ENCODE measurements around the gene RELN. TPM values are rescaled to one million over a fixed set of nuclear protein-coding genes. Genes with fewer than 3 reads are reported as not detected.

Gene RELN
- total RNA-seq, 1 donor from 2014 or later = not detected

GRCh38 chr7:103695521-103695920 is 293.9 kb downstream of the RELN start:
- no peak for DNase-seq
- Mint-ChIP-seq H3K36me3 (ENCODE audit: low read depth) (no peaks in the 10 kb centered on the region), H3K9me3 (no peaks in the 10 kb centered on the region), H3K27ac (no peak overlapping the region), H3K27me3 (no peaks in the 10 kb centered on the region), H3K4me3 (no peak overlapping the region), H3K4me1 (no peaks in the 10 kb centered on the region)
- no peak for TF ChIP-seq CTCF (IDR thresholded peaks at IDR 0.05)
- no peak for ATAC-seq (ENCODE audit: low read depth)
- CTCF ChIA-PET = no interaction called here
- POLR2A ChIA-PET = no interaction called here
- intact Hi-C loops (cut with micrococcal nuclease) = no loop called here

- DNase-seq (no peak), ATAC-seq (ENCODE audit: low read depth) (no peak)
- H3K4me1 Mint-ChIP-seq = no peaks in the 10 kb centered on the region
- no peak overlapping the region for H3K27ac Mint-ChIP-seq
- H3K4me3 Mint-ChIP-seq = no peak overlapping the region
- peaks cover 3% of the 10 kb centered on the region for H3K27me3 Mint-ChIP-seq
- POLR2A ChIA-PET = no interaction called here
- CTCF ChIA-PET = no interaction called here
- intact Hi-C loops (cut with micrococcal nuclease) = no loop called here
- no peak for TF ChIP-seq CTCF (IDR thresholded peaks at IDR 0.05)
- H3K36me3 Mint-ChIP-seq (ENCODE audit: low read depth) = no peaks in the 10 kb centered on the region
- no peaks in the 10 kb centered on the region for H3K9me3 Mint-ChIP-seq
Measured at GRCh38 chr7:103694304-103694703, 295.2 kb downstream of the RELN start.

- DNase-seq (no peak), ATAC-seq (ENCODE audit: low read depth) (no peak)
- intact Hi-C loops (cut with micrococcal nuclease) = no loop called here
- TF ChIP-seq CTCF (IDR thresholded peaks at IDR 0.05) = no peak
- ChIA-PET CTCF (no interaction called here), POLR2A (no interaction called here)
- no peaks in the 10 kb centered on the region for H3K36me3 Mint-ChIP-seq (ENCODE audit: low read depth)
- peaks cover 3% of the 10 kb centered on the region for H3K27me3 Mint-ChIP-seq
- no peak overlapping the region for H3K27ac Mint-ChIP-seq
- H3K4me1 Mint-ChIP-seq = no peaks in the 10 kb centered on the region
- H3K4me3 Mint-ChIP-seq = no peak overlapping the region
- no peaks in the 10 kb centered on the region for H3K9me3 Mint-ChIP-seq
Measured at GRCh38 chr7:103691291-103691690, 298.2 kb downstream of the RELN start.

- no peak overlapping the region for H3K4me3 Mint-ChIP-seq
- no peaks in the 10 kb centered on the region for H3K36me3 Mint-ChIP-seq (ENCODE audit: low read depth)
- CTCF ChIA-PET = no interaction called here
- no peak for TF ChIP-seq CTCF (IDR thresholded peaks at IDR 0.05)
- H3K27ac Mint-ChIP-seq = no peak overlapping the region
- DNase-seq (no peak), ATAC-seq (ENCODE audit: low read depth) (no peak)
- POLR2A ChIA-PET = no interaction called here
- peaks cover 3% of the 10 kb centered on the region for H3K27me3 Mint-ChIP-seq
- no peaks in the 10 kb centered on the region for H3K9me3 Mint-ChIP-seq
- intact Hi-C loops (cut with micrococcal nuclease) = no loop called here
- no peaks in the 10 kb centered on the region for H3K4me1 Mint-ChIP-seq
Measured at GRCh38 chr7:103690242-103690974, 299.1 kb downstream of the RELN start.

GRCh38 chr7:103689255-103689654 is 300.2 kb downstream of the RELN start:
- Mint-ChIP-seq H3K4me1 (no peaks in the 10 kb centered on the region), H3K27me3 (peaks cover 3% of the 10 kb centered on the region), H3K9me3 (no peaks in the 10 kb centered on the region), H3K27ac (no peak overlapping the region), H3K36me3 (ENCODE audit: low read depth) (no peaks in the 10 kb centered on the region), H3K4me3 (no peak overlapping the region)
- POLR2A ChIA-PET = no interaction called here
- intact Hi-C loops (cut with micrococcal nuclease) = no loop called here
- no peak for TF ChIP-seq CTCF (IDR thresholded peaks at IDR 0.05)
- DNase-seq = no peak
- CTCF ChIA-PET = no interaction called here
- ATAC-seq (ENCODE audit: low read depth) = no peak

Measured in activated B cell treated with CpG ODN at 0.5 μM for 24 hours (primary cell).